HG03108 (cell line): ENCODE measurements around the gene TACR2.

Experiments
- ATAC-seq: cut with Tn5 transposase; IDR thresholded peaks from one replicate; pipeline ENCODE4 v1.9.1; 2021; ENCODE audit warnings: moderate library complexity; ENCODE audit not compliant: unreplicated experiment

TACR2 gene

GRCh38 chr10:69405221-69405620, 11.5 kb downstream of the TACR2 start:
- ATAC-seq: no peak

DNA sequence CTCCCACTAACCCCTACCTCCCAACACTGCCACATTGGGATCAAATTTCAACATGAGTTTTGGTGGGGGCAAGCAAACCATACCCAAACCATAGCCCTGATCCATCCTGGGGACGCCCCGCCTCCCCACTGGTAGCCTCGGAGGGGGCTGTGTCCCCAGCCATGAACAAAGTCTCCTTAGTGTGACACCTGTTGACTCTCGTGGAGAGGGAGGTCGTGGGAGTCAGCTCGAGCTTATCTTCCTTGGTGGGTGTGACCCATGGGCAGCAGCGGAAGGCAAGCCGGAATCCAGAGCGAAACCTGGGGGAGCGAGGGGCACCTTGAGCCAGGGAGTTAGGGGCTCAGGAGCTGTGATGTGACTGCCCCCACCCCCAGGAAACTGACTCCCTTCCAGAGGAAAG, 11.9 kb downstream of the TACR2 start:
- ATAC-seq: no peak

DNA sequence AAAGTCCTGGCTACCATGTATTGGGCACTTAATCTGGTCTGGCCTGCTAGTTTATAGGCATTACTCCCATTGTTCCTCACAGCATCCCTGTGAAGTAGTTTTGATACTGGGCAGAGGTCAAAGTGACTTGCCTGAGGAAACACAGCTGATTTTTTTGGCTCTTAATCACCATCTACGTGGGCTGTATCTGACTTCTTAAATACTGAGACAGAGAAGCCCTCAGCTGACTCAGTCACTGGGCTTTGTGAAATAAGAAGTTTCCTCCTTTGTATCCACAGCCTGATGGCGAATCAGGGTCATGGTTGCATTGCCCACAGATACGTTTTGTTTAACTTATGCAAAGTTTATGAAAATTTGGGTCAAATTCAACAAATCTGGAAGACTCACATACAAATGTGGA, 13.2 kb downstream of the TACR2 start:
- no peak for ATAC-seq

DNA sequence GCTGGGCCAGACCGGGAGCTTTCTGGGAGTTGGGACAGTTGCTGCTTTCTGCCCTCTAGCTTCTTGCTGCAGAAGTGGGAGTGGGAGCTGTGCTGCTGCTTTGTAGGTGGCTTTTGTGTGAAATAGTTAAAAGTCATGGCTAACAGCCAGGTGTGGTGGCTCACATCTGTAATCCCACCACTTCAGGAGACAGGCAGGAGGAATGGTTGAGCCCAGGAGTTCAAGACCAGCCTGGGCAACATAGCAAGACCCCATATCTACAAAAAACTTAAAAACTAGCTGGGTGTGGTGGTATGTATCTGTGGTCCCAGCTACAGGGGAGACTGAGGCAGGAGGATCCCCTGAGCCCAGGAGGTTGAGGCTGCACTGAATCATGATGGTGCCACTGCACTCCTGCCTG, 13.7 kb downstream of the TACR2 start:
- no peak for ATAC-seq

DNA sequence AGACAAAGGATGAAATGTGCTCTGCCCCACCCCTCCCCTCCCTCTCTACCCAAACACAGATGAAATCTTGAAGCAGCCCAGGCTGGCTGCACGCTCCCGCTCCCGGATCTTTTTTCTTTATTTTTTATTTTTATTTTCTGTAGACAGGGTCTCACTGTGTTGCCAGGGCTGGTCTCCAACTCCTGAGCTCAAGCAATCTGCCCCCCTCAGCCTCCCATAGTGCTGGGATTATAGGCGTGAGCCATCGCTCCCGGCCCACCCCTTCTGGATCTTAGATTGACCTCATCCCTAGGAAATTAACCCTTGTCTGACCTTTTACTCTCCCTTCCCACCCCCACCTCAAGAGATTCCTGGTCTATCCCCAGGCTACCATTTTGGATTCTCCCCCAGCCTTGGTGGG, 14.3 kb downstream of the TACR2 start:
- ATAC-seq: no peak

- no peak for ATAC-seq
Measured at GRCh38 chr10:69401416-69401815, 15.3 kb downstream of the TACR2 start.

DNA sequence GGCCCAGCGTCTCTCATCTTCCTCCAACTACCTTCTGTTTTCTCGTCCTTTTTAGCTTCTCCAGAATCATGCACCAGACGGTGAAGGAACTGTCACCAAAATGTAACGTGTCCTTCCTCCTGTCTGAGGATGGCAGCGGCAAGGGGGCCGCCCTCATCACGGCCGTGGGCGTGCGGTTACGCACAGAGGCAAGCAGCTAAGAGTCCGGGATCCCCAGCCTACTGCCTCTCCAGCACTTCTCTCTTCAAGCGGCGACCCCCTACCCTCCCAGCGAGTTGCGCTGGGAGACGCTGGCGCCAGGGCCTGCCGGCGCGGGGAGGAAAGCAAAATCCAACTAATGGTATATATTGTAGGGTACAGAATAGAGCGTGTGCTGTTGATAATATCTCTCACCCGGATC, 15.8 kb downstream of the TACR2 start:
- no peak for ATAC-seq

DNA sequence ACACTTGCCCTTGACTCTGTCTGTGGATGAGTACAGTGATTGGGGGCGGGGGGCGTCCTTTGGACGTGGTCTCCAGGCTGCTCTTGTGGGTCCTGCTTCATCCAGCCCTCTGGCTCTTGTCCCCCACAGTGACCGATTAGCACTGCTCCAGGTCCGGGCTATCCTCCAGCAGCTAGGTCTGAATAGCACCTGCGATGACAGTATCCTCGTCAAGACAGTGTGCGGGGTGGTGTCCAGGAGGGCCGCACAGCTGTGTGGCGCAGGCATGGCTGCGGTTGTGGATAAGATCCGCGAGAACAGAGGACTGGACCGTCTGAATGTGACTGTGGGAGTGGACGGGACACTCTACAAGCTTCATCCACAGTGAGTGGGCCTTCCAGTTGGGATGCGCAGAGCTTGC, 18.3 kb downstream of the TACR2 start:
- ATAC-seq: no peak

- no peak for ATAC-seq
Measured at GRCh38 chr10:69397972-69398371, 18.7 kb downstream of the TACR2 start.

GRCh38 chr10:69394020-69394419, 22.7 kb downstream of the TACR2 start:
- no peak for ATAC-seq

DNA sequence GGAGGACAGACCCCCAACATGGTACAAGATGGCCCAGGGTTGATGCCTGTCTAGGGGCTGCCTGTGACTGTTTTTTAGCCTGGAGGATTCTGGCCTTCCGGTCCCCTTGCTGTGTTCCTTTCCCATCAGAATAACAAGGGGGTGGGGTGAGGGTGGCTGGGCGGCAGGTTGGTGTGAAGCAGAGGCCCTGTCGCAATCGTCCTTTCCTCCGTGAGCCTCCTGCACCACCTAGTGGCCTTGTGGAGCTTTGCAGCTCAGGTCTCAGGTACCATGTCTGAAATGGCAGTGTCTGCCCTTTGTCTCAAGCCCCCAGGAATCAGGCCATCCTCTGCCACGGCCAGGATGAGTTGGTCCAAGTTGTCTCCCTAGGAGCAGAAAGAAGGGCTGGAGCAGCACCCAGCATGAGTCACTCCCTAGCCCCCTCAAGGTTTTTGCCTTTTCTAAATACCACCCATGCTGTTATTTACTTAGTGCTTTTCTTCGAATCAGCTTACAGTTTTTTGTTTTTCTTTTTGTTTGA, 24.2 kb downstream of the TACR2 start:
- ATAC-seq: peak; percentile 58

- ATAC-seq: no peak
Measured at GRCh38 chr10:69391158-69391557, 25.6 kb downstream of the TACR2 start.

DNA sequence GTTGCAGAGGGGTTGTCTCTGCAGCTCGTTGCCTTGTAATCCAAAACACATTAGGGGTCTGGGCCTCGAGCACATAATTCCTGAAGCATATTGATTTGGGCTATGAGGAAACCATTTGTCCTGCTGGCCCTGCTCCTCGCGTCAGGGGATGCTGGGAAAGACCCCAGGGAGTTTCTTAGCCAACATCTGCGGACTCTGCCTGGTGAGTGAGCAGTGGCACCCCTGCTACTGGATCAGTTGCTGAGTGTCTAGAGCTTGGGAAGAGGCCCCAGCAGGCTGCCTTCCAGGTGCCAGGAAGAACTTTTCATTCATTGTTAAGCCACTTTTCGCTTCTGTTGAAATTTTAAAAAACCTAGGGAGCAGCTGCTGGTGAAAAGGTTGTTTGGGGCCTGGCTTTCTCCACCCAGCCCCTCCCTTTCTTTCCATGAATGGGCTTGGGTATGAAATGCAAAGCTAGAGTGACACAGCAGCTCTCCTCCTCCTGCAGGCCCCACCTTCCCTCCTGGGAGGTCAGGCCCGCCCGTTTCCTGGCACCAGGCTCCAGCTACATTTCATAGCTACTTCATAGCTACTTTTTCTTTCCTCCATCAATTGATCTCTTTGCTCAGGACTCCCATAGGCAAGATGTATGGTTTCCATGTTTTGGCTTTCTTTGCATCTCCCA, 26.8 kb downstream of the TACR2 start:
- ATAC-seq: no peak

DNA sequence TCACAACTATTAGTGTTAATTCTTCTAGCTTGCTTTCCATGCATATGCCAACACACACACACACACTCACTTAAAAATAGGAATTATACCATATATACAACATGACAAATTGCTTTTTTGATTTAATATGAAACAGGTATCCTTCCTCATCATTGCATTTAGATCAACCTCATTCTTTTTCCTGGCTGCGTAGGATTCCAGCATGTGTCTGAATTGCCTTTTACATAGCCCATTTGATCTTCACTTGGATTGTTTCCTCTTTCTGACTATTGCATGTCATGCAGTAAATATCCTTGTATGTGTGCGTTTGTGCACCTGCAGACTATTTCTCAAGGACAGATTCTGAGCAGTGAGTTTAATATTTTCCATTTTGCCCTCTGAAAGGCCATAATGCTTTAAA, 28.2 kb downstream of the TACR2 start:
- no peak for ATAC-seq

DNA sequence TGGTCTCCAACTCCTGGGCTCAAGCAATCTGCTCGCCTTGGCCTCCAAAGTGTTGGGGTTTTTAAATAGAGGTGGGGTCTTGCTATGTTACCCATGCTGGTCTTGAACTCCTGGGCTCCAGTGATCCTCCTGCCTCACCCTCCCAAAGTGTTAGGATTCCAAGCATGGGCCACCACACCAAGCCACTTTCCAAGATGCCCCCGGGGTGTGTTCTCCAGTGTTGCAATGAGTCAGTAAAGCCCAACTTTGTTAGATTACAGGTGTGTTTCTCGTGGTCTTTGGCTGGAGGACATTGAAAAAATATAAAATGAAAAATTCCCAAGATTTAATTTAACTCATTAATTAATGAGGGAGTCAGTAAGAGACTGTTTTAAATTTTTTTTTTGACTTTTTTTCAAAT, 29.2 kb downstream of the TACR2 start:
- ATAC-seq: no peak

GRCh38 chr10:69385454-69386350, 31.0 kb downstream of the TACR2 start:
- no peak for ATAC-seq

DNA sequence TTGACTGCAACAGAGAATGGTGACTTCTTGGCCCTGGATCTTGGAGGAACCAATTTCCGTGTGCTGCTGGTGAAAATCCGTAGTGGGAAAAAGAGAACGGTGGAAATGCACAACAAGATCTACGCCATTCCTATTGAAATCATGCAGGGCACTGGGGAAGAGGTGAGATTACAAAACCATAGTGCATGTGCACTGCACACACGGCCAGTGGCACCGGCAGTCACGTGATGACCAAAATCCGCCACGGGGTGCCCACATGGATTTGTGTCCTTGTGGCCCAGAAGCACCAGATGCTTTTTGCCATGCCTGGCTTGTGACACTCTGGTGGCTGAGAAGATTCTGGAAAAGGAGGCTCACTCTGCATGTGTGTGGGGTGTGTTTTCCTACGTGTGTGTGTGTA, 32.4 kb downstream of the TACR2 start:
- ATAC-seq: no peak

GRCh38 chr10:69383558-69383957, 33.2 kb downstream of the TACR2 start:
- no peak for ATAC-seq

GRCh38 chr10:69382382-69383117, 34.2 kb downstream of the TACR2 start:
- ATAC-seq: no peak

- ATAC-seq: no peak
Measured at GRCh38 chr10:69379800-69380199, 36.9 kb downstream of the TACR2 start.

GRCh38 chr10:69377933-69378332, 38.8 kb downstream of the TACR2 start:
- ATAC-seq: no peak

DNA sequence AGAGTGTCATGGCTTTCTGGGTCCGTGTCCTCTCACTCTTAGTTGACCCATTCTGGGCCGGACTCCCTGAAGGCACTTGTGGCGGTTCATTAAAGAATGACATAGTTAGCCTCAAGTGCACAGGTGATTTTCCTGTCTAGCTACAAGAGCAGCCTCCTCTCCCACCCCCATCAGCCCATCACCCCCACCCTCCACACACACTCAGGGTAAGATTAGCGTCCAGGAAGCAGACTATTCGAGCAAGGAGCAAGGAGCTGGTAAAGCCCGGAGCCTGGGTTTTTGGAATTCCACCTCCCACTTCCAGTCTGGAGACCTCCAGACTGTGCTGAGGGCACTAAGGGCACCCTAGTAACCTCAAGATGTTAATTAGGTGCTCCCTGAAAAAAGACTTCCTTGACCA, 39.5 kb downstream of the TACR2 start:
- ATAC-seq: no peak
